HG03457 (cell line): ENCODE data around the gene ZFHX3.

ENCODE experiments used
- ATAC-seq: cut with Tn5 transposase; IDR thresholded peaks from one replicate; pipeline ENCODE4 v1.9.1; 2021; ENCODE audit warnings: moderate number of reproducible peaks; ENCODE audit not compliant: unreplicated experiment

Gene ZFHX3

GRCh38 chr16:73057291-73058210, 9.6 kb upstream of the ZFHX3 start:
- ATAC-seq = peak; percentile 31

GRCh38 chr16:73056921-73057290, 9.0 kb upstream of the ZFHX3 start:
- ATAC-seq = no peak

- ATAC-seq = no peak
Observed at GRCh38 chr16:73056448-73056847, 8.5 kb upstream of the ZFHX3 start.

DNA sequence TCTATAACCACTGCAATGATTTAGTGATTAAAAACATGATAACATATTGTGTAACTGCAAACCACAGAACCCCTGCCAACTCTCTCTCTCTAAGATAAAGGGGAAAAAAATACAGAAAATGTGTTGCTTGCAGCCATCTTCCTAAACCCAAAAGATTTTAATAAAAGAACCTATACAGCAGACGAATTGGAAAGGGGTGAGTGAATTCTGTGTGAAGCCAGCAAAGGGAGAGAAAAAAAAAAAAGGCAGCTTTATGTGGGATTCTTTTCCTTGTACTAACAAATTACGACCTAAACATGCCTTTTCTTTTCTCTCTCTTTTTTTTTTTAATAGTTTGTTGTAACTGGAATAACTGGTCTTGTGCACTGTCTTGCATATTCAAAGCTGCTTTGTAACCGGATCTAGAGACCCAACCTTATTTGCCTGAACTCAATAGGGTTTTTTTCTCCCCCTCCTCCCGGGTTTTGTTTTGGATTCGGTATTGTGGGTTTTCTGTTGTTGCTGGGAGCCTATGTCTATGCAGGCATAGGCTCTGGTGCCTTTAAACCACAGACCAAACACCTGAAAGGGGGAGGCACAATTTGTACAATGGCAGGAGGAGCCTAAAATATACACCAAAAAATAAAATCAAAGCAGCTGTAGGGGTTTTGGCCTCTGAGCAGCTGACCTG, 7.0 kb upstream of the ZFHX3 start:
- no peak for ATAC-seq

DNA sequence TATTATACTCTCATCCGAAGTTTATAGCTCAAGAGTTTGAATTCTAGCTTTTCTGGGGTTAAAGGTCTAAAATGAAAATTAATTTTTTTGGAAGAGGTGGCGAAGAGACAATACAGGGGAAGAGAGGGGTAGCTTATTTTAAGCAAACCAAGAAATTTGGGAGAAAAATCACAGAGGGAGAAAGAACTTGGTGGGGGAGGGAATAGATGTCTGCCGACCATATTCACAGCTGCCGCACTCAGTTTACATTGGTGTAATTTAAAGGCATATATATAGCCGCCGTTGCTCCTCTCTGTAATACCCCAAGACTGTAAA, 6.5 kb upstream of the ZFHX3 start:
- no peak for ATAC-seq

DNA sequence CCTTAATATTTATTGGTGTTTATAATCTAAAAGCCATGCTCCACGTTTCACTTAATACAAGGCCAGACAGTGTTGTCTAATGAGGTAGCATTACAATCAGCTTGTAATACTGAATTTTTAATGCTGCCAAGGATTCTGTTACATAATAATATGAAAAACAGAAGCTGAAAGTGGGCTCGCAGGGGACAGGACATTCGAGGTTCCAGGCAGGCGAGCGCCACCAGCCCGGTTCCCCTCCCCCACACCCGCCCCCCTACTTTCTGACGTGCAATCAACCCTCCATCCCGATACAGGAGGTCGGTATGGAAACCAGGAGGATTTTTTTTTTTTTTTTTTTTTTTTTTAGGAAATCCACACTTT, 6.2 kb upstream of the ZFHX3 start:
- ATAC-seq = no peak

DNA sequence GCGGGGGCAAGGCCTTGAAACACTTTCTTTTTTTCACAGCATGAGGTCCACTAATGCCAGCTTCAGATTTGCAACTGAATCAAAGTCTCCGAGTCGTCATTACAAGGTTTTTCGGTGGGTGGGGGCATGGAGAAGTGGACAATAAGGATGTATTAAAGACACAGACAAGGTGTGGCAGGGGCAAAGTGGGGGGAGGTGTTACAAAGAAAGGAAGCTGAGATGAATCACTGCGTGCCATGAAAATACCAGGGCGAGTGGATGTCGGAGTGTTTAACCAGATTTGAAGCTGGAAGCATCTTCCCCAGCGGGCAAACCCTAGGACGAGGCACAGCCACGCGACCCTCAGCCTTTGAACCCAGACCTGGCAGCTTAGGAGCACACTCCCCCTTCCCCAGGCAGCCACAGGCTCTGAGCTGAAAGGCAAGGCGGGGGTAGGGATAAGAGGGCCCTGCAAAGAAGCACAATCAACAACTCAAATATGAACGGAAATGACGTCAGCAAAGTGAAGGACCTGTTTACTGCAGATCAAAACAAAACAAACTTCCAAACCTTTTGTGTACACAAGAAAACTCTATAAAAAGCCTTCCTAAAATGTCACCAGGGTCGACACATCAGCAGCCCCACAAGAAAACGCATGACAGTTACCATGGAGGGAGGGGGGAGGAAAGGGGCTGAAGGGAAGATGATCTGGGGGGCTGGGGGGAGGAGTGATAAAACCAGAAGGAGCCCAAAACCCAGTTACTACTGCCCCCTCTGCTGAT, 5.6 kb upstream of the ZFHX3 start:
- ATAC-seq = no peak

GRCh38 chr16:73053038-73053363, 5.1 kb upstream of the ZFHX3 start:
- ATAC-seq = no peak

DNA sequence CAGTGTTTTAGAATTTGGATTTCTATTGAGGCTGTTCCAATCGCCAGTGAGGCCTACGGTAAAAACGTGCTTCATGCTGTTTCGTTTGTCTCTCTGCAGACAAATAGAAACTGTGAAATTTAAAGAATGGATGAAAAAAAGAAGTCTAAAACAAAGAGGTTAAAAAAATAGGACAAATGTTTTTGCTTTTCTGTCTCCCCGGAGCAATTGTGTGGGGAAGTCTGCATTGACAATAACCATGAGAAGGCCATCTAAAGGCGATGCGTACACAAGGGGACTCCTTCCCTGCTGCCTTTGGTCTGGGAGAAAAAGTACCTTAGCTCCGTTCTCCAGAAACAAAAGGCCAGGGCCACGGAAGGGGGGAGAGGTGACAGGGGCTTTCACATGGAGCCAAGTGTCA, 4.6 kb upstream of the ZFHX3 start:
- no peak for ATAC-seq

DNA sequence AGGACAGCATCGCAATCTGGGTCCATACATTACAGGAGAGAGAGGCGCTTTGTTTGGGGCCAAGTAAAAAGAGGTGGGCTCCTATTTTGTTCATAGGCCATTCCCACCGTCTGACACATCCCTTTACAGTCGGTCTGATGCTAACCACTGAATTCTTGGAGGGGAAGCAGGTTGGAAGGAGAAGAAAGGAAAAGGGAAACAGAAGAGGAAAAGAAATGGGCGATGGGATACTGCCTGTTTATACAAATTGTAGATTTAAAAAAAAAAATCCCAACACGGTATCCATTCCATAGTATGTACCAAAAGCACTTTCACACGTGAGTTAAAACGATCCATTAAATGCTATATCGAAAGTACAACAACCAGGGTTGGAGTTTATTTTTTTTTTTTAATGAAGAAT, 4.0 kb upstream of the ZFHX3 start:
- no peak for ATAC-seq

DNA sequence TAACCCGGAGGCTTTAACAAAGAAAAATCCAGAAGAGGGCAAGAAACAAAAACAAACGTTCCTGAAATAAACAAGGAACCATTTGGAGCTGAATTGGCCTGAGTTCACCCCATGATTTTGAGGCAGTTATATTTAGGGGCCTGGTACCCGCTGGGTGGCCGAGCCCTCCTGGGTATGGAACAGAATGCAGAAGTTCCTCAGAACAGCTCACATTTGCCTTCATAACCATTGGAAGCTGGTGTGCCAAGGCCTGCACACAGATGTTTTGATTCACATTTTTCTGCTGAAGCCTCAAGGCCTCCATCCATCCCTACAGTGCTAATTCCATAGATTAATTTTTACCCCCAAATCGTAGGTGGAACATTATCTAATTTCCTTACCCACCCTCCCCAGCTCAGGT, 3.3 kb upstream of the ZFHX3 start:
- no peak for ATAC-seq

DNA sequence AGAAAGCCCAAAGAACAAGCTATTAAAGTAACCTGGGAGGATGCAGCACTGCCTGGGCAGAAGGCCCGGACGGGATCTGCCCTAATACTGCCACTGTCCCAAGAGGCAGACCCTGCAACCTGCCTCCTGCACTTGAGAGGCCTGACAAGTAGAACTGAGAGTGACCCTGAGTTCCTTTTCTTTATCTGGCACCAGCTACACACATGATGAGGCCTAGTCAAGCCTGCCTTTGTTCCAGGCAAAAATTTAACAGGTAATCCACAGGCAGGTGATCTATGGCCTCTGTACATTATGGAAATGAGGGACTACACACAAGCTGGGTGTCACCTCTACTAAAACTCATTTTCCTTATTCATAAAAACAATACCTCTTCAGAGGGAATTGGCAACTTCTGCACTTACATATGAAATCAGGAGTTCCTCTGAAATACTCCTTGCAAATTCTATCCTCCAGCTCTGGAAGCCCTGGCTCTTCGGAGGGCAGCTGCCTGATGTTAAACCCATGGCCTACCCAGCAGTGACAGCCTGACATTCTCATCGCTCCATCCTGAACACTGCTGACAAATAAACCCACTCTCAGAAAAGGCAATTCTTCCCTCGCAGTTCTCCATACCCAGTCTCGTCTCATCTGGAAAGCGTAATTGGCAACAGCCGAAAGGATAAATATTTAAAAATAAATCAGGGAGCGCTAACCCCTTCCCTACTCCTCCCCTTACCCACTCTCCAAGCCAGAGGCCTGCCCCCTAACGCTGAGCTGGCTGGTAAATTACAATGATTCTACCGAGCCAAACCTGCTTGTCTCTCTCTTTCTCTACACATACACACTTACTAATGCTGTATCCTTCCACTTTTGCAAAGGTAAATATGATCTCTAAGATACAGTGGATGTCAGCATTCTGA, 2.5 kb upstream of the ZFHX3 start:
- no peak for ATAC-seq

- ATAC-seq = no peak
Observed at GRCh38 chr16:73049511-73049910, 1.6 kb upstream of the ZFHX3 start.

DNA sequence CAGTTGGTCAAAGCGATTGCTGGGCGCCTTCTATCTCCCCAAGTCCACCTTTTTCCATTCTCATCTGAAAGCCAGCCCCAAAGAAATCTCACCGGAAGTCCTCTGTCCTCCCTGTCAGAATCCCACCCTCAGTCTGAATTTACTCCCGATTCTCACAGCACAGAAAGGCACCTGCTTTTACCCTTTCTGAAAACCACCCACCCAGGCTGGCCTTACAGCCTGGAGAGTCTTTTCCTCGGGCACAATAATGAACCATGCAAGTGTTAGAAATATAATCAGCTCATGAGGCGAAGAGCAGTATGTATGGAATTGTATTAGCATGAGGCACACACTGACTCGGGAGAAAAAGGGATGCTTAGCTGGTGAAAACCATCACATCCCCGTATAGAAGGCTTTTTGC, 1.2 kb upstream of the ZFHX3 start:
- no peak for ATAC-seq

DNA sequence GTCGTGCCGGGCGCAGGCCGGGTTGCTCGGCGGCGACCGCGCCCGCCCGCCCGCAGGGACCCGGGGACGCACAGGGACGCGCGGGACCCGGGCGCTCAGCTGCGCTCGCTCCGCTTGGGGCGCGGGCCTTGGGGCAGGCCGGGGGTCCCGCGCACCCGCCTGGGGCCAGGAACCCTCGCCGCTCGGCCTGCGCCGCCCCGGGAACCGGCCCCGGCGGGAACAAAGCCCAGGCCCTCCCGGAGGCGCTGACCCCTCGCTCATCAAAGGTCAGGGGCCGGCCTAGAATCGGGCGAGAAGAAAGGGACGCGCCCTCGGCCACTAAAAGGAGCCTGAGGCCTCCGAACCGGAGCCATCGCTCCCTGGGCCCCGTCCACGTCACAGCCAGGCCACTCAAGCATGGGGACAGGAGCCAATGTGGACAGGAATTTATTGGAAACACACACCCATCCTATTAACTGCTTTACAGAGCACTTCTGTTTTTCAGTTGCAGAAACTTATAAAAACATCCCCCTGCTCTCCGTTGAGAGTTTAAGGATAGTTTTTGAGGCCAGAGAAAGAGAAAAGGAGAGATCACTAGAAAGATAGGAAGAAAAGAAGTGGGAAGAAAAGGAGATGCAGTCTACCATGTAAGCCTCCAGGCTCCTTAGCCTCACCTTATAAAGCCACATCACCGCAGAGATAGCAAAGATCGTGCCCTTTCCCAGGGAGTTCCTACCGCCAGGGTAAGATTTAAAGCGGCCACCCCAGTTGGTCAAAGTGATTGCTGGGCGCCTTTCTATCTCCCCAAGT, 558 bp upstream of the ZFHX3 start:
- peak; percentile 60 for ATAC-seq

DNA sequence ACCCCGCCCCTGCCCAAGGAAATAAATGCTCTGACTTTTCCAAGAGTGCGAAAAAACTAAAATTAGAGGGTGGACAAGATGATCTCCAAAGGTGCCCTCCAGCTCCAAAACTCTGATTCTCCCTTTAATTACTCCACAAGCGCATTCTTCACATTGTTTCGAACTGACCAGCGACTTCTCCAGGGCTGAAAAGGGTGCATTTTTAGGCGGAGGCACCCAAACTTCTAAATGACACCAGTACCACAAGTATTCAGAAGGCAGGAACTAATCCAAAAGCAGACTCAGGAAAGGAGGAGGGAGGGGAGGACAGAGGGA, 750 bp downstream of the ZFHX3 start:
- ATAC-seq = no peak

DNA sequence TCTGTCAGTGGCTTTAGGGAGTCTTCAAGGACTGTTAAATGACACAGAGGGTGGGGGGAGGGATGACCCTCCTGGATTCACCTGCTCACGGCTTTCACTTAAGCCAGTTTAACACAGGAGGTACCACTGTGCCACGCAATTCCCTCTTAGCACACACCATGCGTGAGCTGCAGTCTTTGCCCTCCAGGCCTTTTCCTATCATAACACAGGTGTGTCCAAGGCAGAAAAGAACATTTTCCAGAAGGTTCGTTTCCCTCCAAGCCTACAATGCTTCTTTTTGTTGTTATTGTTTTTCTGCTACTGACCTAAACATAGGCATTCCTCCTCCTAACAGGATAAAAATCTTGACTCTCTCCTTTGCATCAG, 1.1 kb downstream of the ZFHX3 start:
- ATAC-seq = no peak

DNA sequence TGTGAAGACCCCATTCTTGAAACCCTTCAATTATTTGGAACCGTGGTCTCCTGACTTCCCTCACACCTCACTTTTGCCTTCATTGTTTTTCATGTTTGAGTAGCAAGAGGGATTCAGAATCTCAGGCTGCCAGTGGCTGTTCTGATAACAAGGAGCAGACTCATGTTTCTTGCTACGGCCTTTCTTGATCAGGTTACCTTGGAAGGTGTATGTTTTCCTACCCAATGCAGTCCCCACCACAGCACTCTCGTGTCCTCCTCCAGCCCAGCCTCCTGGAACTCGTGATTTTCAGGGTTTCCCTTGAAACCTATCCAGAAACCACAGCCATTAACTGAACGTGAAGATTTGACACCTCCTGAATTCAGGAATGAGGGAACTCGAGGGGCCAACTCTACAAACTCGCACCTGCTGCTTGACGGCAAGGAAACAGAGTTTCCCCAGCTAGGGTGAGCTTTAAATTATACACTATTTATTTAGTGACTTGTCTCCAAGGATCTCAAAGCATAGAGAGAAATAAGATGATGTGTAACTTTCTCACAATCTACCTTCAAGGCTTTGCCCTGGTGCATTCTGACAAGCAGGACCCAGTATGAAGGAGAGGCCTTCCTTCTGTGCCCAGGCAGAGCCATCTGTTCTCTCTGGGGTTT, 1.6 kb downstream of the ZFHX3 start:
- ATAC-seq = no peak

GRCh38 chr16:73043828-73044467, 4.0 kb downstream of the ZFHX3 start:
- ATAC-seq = no peak

GRCh38 chr16:73042807-73043206, 5.1 kb downstream of the ZFHX3 start:
- no peak for ATAC-seq
